ENCODE results near the gene SNX5. TPM values are rescaled to one million over a fixed set of nuclear protein-coding genes. Genes with fewer than 3 reads are reported as not detected.
A peak's percentile ranks its signal among the peaks of the same experiment; 100 is the strongest.

SNX5 gene
- total and polyA plus RNA-seq, 9 of the 15 experiments (the other 6 are each of a cell fraction or from before 2014, with no cell fraction given), result 53.5 to 276 (median 160) TPM

GRCh38 chr20:17917832-17918618 is 50.6 kb downstream of the SNX5 start (continued):
- no peak for TF ChIP-seq CHD1 (IDR thresholded peaks at IDR 0.05; ENCODE audit: low read length)

- Histone ChIP-seq H3K4me3 (no peak overlapping the region), H3K9me1 (ENCODE audit: control insufficient read depth, insufficient read depth, low read length) (no peaks in the 10 kb centered on the region), H4K20me1 (replicated peaks; ENCODE audit: control insufficient read depth, insufficient read depth, low read length) (no peaks in the 10 kb centered on the region), H3K4me2 (ENCODE audit: insufficient read depth, low read length) (no peak overlapping the region), H3K9me3 (replicated peaks; ENCODE audit: control insufficient read depth, insufficient read depth, low read depth, low read length) (no peaks in the 10 kb centered on the region), H3K9ac (ENCODE audit: insufficient read depth in 1 of 2, low read depth in 2 of 2, low read length in 2 of 2) (no peak overlapping the region), H3K4me1 (replicated peaks in 1 of 2; ENCODE audit: control insufficient read depth in 2 of 2, insufficient read depth in 2 of 2, low read length in 2 of 2) (peaks cover 0 to 2% of the 10 kb centered on the region in 2 experiments; a peak in 4 of 5 replicates), H3K79me2 (ENCODE audit: control insufficient read depth, insufficient read depth, low read length) (no peaks in the 10 kb centered on the region), H2AFZ (ENCODE audit: low read depth, low read length) (no peak overlapping the region), H3K36me3 (ENCODE audit: control insufficient read depth, insufficient read depth, low read length) (no peaks in the 10 kb centered on the region), H3K27me3 (ENCODE audit: control insufficient read depth in 2 of 2, insufficient read depth in 2 of 2, low read length in 2 of 2) (no peaks in the 10 kb centered on the region), H3K27ac (ENCODE audit: extremely low read depth, low read depth, low read length) (no peak overlapping the region)
- intact Hi-C loops (cut with micrococcal nuclease), result no loop called here
- WGBS (ENCODE audit: insufficient coverage, low coverage, missing lambda C conversion rate), result 14% methylated on average over 3 of the region's 3 CpGs
- no TSS peak for BruUV-seq (replicated peaks)
- FAIRE-seq (no peak), DNase-seq (ENCODE audit: extremely low read depth in 1 of 4, low spot score in 3 of 4) (no peak), ATAC-seq (peak; percentile 61)
- in situ Hi-C loops (cut with MboI), result no loop called here
- POLR2A ChIA-PET, result no interaction called here
- CTCF ChIA-PET (ENCODE audit: low intra/inter-chr PET ratio), result no interaction called here
- no peak for TF ChIP-seq GTF2B (IDR thresholded peaks at IDR 0.05; ENCODE audit: extremely low read depth, insufficient read length)
- TF ChIP-seq PHTF2 (CRISPR knock-in tag; IDR thresholded peaks at IDR 0.05), result no peak
- no peak for TF ChIP-seq MLLT1 (IDR thresholded peaks at IDR 0.05)
- no peak for TF ChIP-seq GATA2 (CRISPR knock-in tag; IDR thresholded peaks at IDR 0.05)
- TF ChIP-seq ZBTB12 (CRISPR knock-in tag; IDR thresholded peaks at IDR 0.05), result no peak
- no peak for TF ChIP-seq NR2F6 (CRISPR knock-in tag; IDR thresholded peaks at IDR 0.05)
- peak; percentile 55; the same call in 1 of the 2 replicates for TF ChIP-seq HMBOX1 (IDR thresholded peaks at IDR 0.05)
- TF ChIP-seq CBFA2T3 (IDR thresholded peaks at IDR 0.05), result 0 out of 2 replicates have a peak, but pooled peaks have one; percentile 17
- no peak for TF ChIP-seq STAT6 (CRISPR knock-in tag; IDR thresholded peaks at IDR 0.05)
- no peak for TF ChIP-seq FOSL1 (tag; conservative IDR thresholded peaks at IDR 0.05)
- 0 out of 2 replicates have a peak, but pooled peaks have one; percentile 19 for TF ChIP-seq ZNF766 (CRISPR knock-in tag; conservative IDR thresholded peaks at IDR 0.05)
Measured at GRCh38 chr20:17916433-17916891, 52.1 kb downstream of the SNX5 start.

All from K562 (cell line).